Stimulated activated naive CD4-positive, alpha-beta T cell (primary cell): Measurements from ENCODE around the gene RAPGEF4.
"Not testable (repeated sequence)": the region's sequence is repeated elsewhere in the genome, so short reads cannot be mapped to it uniquely, and the experiment has no call there.

Source experiments
- DNase-seq, 6 experiments: peaks; one replicate each; lab custom pipeline; 2025; lab: John Stamatoyannopoulos, UW

Gene RAPGEF4

DNA sequence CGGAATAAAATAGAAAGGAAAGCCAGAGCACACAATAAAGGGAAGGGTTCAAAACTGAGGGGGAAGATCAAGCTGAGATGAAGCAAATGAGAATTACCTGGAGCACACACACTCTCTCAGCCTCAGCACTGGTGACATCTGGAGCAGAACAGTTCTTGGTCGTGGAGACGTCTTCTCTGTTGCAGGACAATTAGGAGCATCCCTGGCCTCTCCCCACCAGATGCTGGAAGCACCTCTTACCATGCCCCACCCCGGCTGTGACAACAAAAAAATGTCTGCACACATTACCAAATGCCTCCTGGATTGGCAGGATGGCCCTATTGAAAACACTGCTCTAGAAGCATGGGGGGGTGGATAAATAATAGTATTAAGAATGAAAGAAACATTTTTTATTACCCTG lies 296.4 kb downstream of the RAPGEF4 start:
- DNase-seq: no peak

GRCh38 chr2:173033084-173033483 lies 297.4 kb downstream of the RAPGEF4 start:
- no peak for DNase-seq

GRCh38 chr2:173034143-173034542 lies 298.5 kb downstream of the RAPGEF4 start:
- DNase-seq: no peak

GRCh38 chr2:173037245-173038120 lies 301.8 kb downstream of the RAPGEF4 start:
- no peak for DNase-seq

DNA sequence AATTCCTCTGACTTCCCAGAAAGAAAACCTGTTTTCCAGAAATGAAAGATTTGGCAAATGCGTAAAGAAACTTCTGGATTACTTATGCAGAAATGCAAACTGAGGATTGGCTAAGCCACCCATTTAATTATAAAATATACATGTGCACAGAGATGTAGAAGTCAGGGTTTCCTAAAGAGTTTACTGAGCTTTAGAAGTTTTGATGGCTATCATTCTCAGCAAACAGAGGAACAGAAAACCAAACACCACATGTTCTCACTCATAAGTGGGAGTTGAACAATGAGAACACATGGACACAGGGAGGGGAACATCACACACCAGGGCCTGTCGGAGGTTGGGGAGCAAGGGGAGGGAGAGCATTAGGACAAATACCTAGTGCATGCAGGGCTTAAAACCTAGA lies 302.6 kb downstream of the RAPGEF4 start:
- not testable (repeated sequence) for DNase-seq

DNA sequence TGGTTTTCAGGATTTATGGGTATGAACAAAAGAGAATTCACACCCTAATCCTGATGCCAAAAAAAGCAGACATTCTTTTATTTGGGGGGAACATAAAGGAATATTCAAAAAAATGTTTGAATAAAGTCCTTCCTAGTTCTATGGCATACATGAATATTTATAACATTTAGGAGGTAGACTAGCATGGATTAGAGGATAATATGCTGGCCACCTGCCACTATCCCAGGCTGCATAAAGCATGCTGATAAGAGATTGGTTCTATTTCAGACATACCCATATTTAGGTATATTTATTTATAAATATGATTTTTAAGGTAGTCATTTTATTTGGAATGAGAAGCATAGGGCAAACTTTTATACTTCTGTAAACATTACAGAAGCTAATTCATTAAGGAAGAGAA lies 305.1 kb downstream of the RAPGEF4 start:
- DNase-seq: no peak

DNA sequence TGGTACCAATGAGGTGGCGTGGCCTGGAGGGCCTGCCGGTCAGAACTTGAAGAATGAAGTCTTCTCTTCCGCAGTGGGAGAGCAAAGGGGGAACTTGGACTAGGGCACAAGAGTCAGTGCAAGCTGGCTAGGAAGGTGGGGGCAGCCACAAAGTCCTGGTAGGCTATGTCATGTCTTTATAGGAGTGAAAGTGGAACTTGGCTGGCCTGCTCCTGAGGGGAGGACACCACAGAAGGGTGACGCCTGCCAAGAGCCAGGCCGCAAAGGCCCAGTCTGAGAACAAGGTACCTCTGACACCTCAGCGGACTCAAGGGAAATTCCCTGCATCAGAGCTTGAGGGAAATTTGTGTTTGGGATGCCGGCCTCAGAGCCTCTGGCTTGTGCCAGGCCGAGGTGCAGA lies 307.8 kb downstream of the RAPGEF4 start:
- no peak for DNase-seq

DNA sequence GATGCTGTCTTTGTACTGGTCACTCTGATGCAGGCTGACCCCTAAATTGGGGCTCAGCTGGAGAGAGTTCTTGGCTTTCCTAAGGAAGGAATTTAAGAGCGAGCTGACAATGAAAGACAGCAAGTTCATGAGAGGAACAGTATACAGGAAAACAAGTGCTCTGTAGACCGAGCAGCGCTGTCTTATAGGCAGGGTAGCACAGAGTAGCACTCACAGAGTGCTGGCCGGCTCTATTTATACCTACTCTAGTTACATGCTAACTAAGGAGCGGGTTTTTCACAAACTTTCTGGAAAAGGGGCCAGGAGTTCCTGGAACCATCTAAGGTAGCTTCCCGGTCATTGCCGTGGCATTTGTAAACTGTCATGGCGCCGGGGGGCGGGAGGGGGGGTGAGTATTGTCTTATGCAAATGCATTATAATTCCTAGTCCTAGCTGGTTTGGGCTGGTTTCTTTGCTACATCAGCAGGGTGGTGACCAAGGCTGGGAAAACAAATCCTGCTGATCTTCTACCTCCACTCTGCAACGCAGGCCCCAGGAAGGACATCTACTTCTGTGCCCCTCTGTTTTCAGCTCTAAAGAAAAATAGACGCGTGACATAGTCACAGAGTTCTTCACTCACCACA lies 308.4 kb downstream of the RAPGEF4 start:
- DNase-seq: no peak

- DNase-seq: no peak
Observed at GRCh38 chr2:173044686-173045085, 309.0 kb downstream of the RAPGEF4 start.

GRCh38 chr2:173045181-173045580 lies 309.5 kb downstream of the RAPGEF4 start:
- no peak for DNase-seq

GRCh38 chr2:173048522-173048896 lies 312.9 kb downstream of the RAPGEF4 start:
- DNase-seq: no peak

DNA sequence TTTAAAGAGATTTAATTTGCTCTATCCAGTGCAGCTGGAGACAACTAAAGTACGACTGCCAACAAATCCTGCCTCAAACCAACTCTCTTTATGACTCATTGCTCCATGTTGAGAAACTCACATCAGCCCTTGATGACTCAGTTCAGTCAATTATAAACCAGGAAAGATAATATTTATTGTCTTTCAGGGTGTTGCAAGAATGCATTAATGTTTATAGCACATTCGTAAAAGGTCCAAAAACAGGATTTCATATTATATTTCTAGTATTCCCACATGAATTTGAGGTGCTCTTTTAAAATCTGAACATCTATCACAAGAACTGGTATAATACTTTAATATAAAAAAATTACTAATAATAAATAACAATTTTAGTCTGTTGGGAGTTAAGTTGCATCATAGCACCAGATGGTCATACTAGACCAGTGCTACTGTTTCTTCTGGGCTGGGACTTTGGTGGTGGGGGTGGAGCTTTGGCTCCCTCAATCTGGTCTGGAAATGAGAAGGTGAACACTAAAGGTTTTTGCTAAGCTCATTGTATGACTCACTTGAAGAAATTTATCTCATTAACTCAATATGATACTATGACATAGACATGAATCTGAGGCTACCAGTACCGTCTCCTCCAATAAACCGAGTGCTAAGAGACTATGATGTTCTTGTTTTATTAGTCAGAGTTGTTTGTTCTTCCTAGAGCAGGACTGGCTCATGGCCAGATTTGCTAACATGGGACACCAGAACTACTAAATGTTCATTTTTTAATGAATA lies 313.4 kb downstream of the RAPGEF4 start:
- DNase-seq: no peak

- DNase-seq: no peak
Observed at GRCh38 chr2:173049831-173050230, 314.2 kb downstream of the RAPGEF4 start.

DNA sequence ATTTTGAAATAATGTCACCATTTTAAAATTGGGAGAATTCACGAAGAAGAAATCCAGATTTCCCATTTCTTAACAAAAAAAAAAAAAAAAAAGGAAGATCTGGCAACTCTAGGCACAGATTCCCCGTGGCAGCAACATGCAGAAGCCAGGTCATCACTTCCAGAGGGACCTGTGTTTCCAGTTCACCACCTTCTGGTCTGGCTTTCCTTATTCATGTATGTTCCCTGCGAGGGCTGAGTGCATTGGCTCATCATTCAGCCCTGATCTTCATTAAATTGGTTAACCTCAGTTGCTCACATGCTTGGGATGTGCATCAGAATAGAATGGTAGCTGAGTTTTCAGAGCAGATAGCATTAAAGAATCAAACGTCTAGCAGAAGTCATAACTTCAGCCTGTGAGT lies 315.0 kb downstream of the RAPGEF4 start:
- no peak for DNase-seq

- no peak for DNase-seq
Observed at GRCh38 chr2:173051463-173052215, 316.0 kb downstream of the RAPGEF4 start.

DNA sequence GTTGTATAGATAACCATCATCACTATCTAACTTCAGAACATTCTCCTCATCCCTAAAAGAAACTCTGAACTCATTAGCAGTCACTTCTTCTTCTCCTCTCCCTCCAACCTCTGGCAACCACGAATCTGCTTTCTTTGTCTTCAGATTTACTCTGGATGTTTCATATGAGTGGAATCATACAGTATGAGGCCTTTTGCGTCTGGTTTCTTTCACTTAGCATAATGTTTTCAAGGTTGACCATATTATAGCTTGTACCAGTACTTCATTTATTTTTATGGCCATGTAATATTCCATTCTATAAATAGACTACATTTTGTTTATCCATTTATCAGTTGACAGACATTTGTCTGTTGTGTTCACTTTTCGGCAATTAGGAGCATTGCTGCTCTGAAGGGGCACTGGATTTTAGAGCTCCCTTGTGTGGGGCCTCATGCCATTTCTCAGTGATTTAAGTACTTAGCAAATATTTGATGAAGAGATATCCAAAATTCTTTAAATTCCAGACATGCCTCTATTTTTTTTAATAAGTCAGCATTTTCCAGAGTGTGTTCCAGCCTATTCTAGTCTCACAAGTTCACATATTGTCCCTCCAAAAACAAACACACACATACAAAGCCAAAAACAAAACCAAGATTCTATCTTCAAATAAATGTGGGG lies 317.5 kb downstream of the RAPGEF4 start:
- DNase-seq: no peak

GRCh38 chr2:173054466-173054865 lies 318.8 kb downstream of the RAPGEF4 start:
- no peak for DNase-seq

- DNase-seq: no peak
Observed at GRCh38 chr2:173056705-173057364, 321.2 kb downstream of the RAPGEF4 start.

- DNase-seq: no peak
Observed at GRCh38 chr2:173058097-173058496, 322.5 kb downstream of the RAPGEF4 start.

DNA sequence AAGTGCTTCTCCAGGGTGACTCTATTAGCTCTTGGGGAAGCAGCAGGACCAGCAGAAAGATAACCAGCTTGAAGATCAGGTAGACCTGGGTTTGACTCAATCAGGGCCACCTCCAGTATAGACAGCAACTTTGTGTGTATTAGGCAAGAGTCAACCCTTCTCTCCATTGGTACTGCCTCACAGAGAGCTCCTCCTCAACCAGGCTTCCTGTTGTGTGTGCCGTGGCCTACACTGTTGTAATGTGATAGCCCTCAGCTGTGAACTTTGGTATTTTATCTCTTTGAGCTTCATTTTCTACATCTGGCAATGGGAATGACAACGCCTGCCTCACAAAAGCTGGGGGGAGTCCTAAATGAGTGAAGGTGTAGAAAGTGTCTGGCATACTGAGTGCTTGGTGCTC lies 323.0 kb downstream of the RAPGEF4 start:
- DNase-seq: no peak

- DNase-seq: no peak
Observed at GRCh38 chr2:173059292-173059691, 323.6 kb downstream of the RAPGEF4 start.
